Liver (tissue), 9 donors: ENCODE results near the gene SNHG17. TPM values are rescaled to one million over a fixed set of nuclear protein-coding genes. Genes with fewer than 3 reads are reported as not detected.

Source experiments
- DNase-seq: peaks from one replicate; pipeline ENCODE4 v3.0.0-alpha.2; 2017; ENCODE audit warnings: low spot score
- H3K27ac ChIP-seq, 2 donors: one replicate each; pipeline ENCODE4 v1.7.0; 2013; ENCODE audit warnings: inconsistent platforms in 2 of 2, low read length in 2 of 2, control low read depth in 1 of 2, low read depth in 1 of 2, mild to moderate bottlenecking in 1 of 2
- H3K27me3 ChIP-seq, 4 donors: one replicate each; pipeline versions ENCODE4 v1.6.1 to v1.7.0; 2013; ENCODE audit warnings: low read length in 3 of 4, inconsistent platforms in 1 of 4, mild to moderate bottlenecking in 1 of 4, moderate library complexity in 1 of 4; ENCODE audit not compliant: control insufficient read depth in 4 of 4, insufficient read depth in 4 of 4
- H3K36me3 ChIP-seq, 4 donors: one replicate each; pipeline versions ENCODE4 v1.6.1 to v1.7.0; 2013; ENCODE audit warnings: low read length in 3 of 4, mild to moderate bottlenecking in 3 of 4, low read depth in 1 of 4, moderate library complexity in 1 of 4; ENCODE audit not compliant: control insufficient read depth in 4 of 4, insufficient read depth in 3 of 4
- H3K4me1 ChIP-seq, 4 donors: one replicate each; pipeline versions ENCODE4 v1.6.1 to v1.7.0; 2013; ENCODE audit warnings: low read length in 3 of 4, mild to moderate bottlenecking in 3 of 4, moderate library complexity in 1 of 4; ENCODE audit not compliant: control insufficient read depth in 4 of 4, insufficient read depth in 4 of 4
- H3K4me3 ChIP-seq, 3 donors: one replicate each; pipeline versions ENCODE4 v1.6.1 to v1.7.0; 2013; ENCODE audit warnings: low read length in 3 of 3, control low read depth in 1 of 3, low read depth in 1 of 3, mild to moderate bottlenecking in 1 of 3
- H3K9ac ChIP-seq, 2 donors: one replicate each; pipeline ENCODE4 v1.7.0; 2013; ENCODE audit warnings: low read length in 2 of 2, mild to moderate bottlenecking in 2 of 2, moderate library complexity in 2 of 2, control low read depth in 1 of 2, low read depth in 1 of 2
- H3K9me3 ChIP-seq, 4 donors: one replicate each; pipeline versions ENCODE4 v1.6.1 to v1.7.0; 2013; ENCODE audit warnings: low read length in 3 of 4; ENCODE audit not compliant: control insufficient read depth in 4 of 4
- EGR1 ChIP-seq, 2 donors: IDR thresholded peaks; 2 replicates each; pipeline ENCODE4 v1.6.1; 2016 to 2018; ENCODE audit warnings: antibody characterized with exemption in 2 of 2, low read depth in 2 of 2
- FOXA1 ChIP-seq: IDR thresholded peaks from 2 replicates; pipeline ENCODE4 v1.6.1; 2016; ENCODE audit warnings: antibody characterized with exemption
- FOXA2 ChIP-seq: IDR thresholded peaks from 2 replicates; pipeline ENCODE4 v1.6.1; 2016; ENCODE audit warnings: antibody characterized with exemption
- GABPA ChIP-seq, 2 donors: IDR thresholded peaks in 1 of 2; conservative IDR thresholded peaks in 1 of 2; 2 replicates each; pipeline ENCODE4 v1.6.1; 2016; ENCODE audit warnings: antibody characterized with exemption in 2 of 2, mild to moderate bottlenecking in 1 of 2, moderate library complexity in 1 of 2
- HNF4A ChIP-seq, 2 donors: conservative IDR thresholded peaks; 2 replicates each; pipeline ENCODE4 v1.6.1; 2016; ENCODE audit warnings: antibody characterized with exemption in 2 of 2, mild to moderate bottlenecking in 2 of 2
- HNF4G ChIP-seq: IDR thresholded peaks from 2 replicates; pipeline ENCODE4 v1.6.1; 2016; ENCODE audit warnings: antibody characterized with exemption
- JUND ChIP-seq, 2 donors: IDR thresholded peaks; 2 replicates each; pipeline ENCODE4 v1.6.1; 2016; ENCODE audit warnings: antibody characterized with exemption in 2 of 2
- NR2F2 ChIP-seq: IDR thresholded peaks from 2 replicates; pipeline ENCODE4 v1.6.1; 2016; ENCODE audit warnings: antibody characterized with exemption
- RAD21 ChIP-seq, 2 donors: IDR thresholded peaks; 2 replicates each; pipeline ENCODE4 v1.6.1; 2016; ENCODE audit warnings: antibody characterized with exemption in 2 of 2, mild to moderate bottlenecking in 2 of 2
- RXRA ChIP-seq, 2 donors: IDR thresholded peaks; 2 replicates each; pipeline ENCODE4 v1.6.1; 2017 to 2018; ENCODE audit warnings: antibody characterized with exemption in 2 of 2, mild to moderate bottlenecking in 1 of 2
- SP1 ChIP-seq: IDR thresholded peaks from 2 replicates; pipeline ENCODE4 v1.6.1; 2018; ENCODE audit warnings: antibody characterized with exemption, mild to moderate bottlenecking
- TAF1 ChIP-seq: conservative IDR thresholded peaks from 2 replicates; pipeline ENCODE4 v1.6.1; 2016; ENCODE audit warnings: antibody characterized with exemption, mild to moderate bottlenecking
- YY1 ChIP-seq: IDR thresholded peaks from 2 replicates; pipeline ENCODE4 v1.6.1; 2016; ENCODE audit warnings: antibody characterized with exemption, mild to moderate bottlenecking
- WGBS: extraction: QIAGEN DNeasy Blood & Tissue Kit; methylation state at CpG from one replicate; pipeline ENCODE4 v1.1.7; 2013; 5-methylcytosine and 5-hydroxymethylcytosine counted together
- polyA plus RNA-seq, 2 donors: library from polyadenylated mRNA; stranded (reverse) in 1 of 2; unstranded in 1 of 2; fragments of 200-250 nt in 1 of 2; fragments of >200 nt in 1 of 2; fragmentation: Nextera tagmentation in 1 of 2; extraction: Ambion mirVana in 1 of 2; gene quantifications; one replicate each; pipeline versions ENCODE4 v1.2.1 to v1.2.3, GENCODE V29; 2013 to 2015
- total RNA-seq, 2 donors: library from RNA; depleted of rRNA; stranded (reverse); fragments of >200 nt; gene quantifications; one replicate each; pipeline ENCODE4 v1.2.3, GENCODE V29; 2014
- TF ChIP-seq, protein P1 (sequence below): IDR thresholded peaks from 2 replicates; pipeline ENCODE4 v1.6.1; 2016; ENCODE audit warnings: antibody characterized with exemption
- TF ChIP-seq, protein P2 (sequence below): IDR thresholded peaks from 2 replicates; pipeline ENCODE4 v1.6.1; 2016; ENCODE audit warnings: antibody characterized with exemption
- TF ChIP-seq, protein P3 (sequence below): IDR thresholded peaks from 2 replicates; pipeline ENCODE4 v1.6.1; 2016; ENCODE audit warnings: antibody characterized with exemption
- TF ChIP-seq, protein P4 (sequence below): fragments of 150-350 bp; IDR thresholded peaks from 2 replicates; pipeline ENCODE4 v1.5.1; 2017; ENCODE audit warnings: improper control_type of control experiment, low read depth, low read length; ENCODE audit not compliant: missing input control
- TF ChIP-seq, protein P5 (sequence below): IDR thresholded peaks from 2 replicates; pipeline ENCODE4 v1.6.1; 2016; ENCODE audit warnings: antibody characterized with exemption, mild to moderate bottlenecking
- donor health status: healthy.
- donor health status: healthy.
- donor health status: healthy.
- donor health status: healthy.
- donor health status: healthy.

Gene SNHG17
- total and polyA plus RNA-seq, 4 donors, result 6.3 to 24.6 (median 14.0) TPM

DNA sequence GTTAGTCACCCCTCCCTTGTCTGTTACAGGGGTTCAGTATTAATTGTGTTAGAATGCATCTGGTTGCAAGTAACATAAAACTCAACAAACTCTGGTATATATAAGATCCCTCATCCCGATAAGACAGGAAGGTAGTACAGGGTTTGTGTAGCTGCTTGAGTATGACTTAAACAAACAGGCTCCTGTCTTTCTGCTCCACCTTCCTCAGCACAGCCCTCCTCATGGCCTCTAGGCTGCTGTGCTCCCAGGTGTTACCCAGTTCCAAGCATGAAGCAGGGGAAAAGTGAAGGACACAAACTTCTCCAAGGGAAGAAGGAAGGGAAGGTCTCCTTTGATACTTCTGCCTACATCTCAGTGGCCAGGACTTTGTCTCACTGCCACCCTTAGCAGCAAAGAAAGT, 36.1 kb upstream of the SNHG17 start:
- Histone ChIP-seq H3K36me3 (peaks cover 0 to 1% (median 0%) of the 10 kb centered on the region in 4 donors), H3K27ac (no peak overlapping the region), H3K27me3 (no peaks in the 10 kb centered on the region), H3K9me3 (no peaks in the 10 kb centered on the region), H3K4me3 (no peak overlapping the region), H3K9ac (no peak overlapping the region), H3K4me1 (peaks cover 8 to 26% (median 12%) of the 10 kb centered on the region in 4 donors)
- no peak for DNase-seq
- TF ChIP-seq FOXA1 (no peak), SP1 (no peak), FOXA2 (no peak), GABPA (IDR thresholded peaks at IDR 0.05 in 1 of 2, conservative IDR thresholded peaks at IDR 0.05 in 1 of 2) (no peak), NR2F2 (no peak), YY1 (no peak), RXRA (IDR thresholded peaks at IDR 0.05) (no peak), TAF1 (no peak), RAD21 (IDR thresholded peaks at IDR 0.05) (no peak), HNF4G (no peak)
- TF ChIP-seq, protein P1, sequence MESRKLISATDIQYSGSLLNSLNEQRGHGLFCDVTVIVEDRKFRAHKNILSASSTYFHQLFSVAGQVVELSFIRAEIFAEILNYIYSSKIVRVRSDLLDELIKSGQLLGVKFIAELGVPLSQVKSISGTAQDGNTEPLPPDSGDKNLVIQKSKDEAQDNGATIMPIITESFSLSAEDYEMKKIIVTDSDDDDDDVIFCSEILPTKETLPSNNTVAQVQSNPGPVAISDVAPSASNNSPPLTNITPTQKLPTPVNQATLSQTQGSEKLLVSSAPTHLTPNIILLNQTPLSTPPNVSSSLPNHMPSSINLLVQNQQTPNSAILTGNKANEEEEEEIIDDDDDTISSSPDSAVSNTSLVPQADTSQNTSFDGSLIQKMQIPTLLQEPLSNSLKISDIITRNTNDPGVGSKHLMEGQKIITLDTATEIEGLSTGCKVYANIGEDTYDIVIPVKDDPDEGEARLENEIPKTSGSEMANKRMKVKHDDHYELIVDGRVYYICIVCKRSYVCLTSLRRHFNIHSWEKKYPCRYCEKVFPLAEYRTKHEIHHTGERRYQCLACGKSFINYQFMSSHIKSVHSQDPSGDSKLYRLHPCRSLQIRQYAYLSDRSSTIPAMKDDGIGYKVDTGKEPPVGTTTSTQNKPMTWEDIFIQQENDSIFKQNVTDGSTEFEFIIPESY, result no peak
- TF ChIP-seq, protein P2, sequence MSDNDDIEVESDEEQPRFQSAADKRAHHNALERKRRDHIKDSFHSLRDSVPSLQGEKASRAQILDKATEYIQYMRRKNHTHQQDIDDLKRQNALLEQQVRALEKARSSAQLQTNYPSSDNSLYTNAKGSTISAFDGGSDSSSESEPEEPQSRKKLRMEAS, result no peak
- TF ChIP-seq, protein P3, sequence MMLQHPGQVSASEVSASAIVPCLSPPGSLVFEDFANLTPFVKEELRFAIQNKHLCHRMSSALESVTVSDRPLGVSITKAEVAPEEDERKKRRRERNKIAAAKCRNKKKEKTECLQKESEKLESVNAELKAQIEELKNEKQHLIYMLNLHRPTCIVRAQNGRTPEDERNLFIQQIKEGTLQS, result no peak
- TF ChIP-seq, protein P4, sequence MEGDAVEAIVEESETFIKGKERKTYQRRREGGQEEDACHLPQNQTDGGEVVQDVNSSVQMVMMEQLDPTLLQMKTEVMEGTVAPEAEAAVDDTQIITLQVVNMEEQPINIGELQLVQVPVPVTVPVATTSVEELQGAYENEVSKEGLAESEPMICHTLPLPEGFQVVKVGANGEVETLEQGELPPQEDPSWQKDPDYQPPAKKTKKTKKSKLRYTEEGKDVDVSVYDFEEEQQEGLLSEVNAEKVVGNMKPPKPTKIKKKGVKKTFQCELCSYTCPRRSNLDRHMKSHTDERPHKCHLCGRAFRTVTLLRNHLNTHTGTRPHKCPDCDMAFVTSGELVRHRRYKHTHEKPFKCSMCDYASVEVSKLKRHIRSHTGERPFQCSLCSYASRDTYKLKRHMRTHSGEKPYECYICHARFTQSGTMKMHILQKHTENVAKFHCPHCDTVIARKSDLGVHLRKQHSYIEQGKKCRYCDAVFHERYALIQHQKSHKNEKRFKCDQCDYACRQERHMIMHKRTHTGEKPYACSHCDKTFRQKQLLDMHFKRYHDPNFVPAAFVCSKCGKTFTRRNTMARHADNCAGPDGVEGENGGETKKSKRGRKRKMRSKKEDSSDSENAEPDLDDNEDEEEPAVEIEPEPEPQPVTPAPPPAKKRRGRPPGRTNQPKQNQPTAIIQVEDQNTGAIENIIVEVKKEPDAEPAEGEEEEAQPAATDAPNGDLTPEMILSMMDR, result no peak
- WGBS, result 88% methylated on average over 1 of the region's 1 CpG

DNA sequence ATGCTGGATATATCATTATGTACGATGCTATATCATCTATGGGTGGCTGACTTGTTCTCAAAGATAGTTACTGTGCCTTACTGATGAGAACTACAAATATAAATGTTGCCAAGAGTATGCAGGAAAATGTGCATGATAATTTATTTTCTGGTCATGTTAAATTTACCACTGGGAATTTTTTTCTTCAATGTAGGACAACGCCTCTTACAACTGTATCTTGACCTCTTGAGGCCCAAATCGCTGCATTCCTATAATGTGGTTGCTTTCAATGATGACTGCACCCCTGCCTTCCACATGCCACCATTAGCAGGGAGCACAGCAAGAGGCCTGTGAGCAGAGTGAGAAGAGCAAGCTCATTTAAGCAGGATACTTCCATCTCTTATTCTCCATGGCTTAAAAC, 31.9 kb upstream of the SNHG17 start:
- no peak overlapping the region for H3K4me3 ChIP-seq
- no peaks in the 10 kb centered on the region for H3K27me3 ChIP-seq
- TF ChIP-seq, protein P2, result no peak
- TF ChIP-seq HNF4A (conservative IDR thresholded peaks at IDR 0.05) (no peak), RXRA (IDR thresholded peaks at IDR 0.05) (no peak)
- no peaks in the 10 kb centered on the region for H3K9me3 ChIP-seq
- 85% methylated on average over 3 of the region's 3 CpGs for WGBS
- DNase-seq, result no peak
- H3K27ac ChIP-seq, result no peak overlapping the region
- no peaks in the 10 kb centered on the region for H3K36me3 ChIP-seq
- H3K9ac ChIP-seq, result no peak overlapping the region
- peaks cover 0 to 5% (median 0%) of the 10 kb centered on the region in 4 donors for H3K4me1 ChIP-seq

DNA sequence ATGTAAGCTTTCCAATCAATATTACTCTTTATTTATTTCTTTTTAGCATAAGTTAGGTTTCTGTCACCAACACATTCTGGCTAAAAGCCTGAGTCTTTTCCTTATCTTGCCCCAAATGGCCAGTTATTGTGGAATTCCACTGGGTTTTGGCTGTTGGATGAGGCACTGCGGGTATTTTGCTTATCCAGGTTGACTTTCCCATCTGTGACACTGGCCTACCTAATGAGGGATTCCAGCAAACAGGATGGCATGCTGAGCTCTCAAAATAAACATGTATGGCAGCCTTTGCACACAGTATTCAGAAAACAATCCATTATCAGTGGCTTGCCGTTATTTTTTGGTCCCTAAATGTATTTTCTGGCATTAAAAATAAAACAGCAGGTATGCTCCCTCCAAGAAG, 31.0 kb upstream of the SNHG17 start:
- Histone ChIP-seq H3K4me3 (no peak overlapping the region), H3K9me3 (no peaks in the 10 kb centered on the region), H3K27ac (no peak overlapping the region), H3K36me3 (no peaks in the 10 kb centered on the region), H3K4me1 (peaks cover 0 to under 1% (median 0%) of the 10 kb centered on the region in 4 donors), H3K27me3 (no peaks in the 10 kb centered on the region), H3K9ac (no peak overlapping the region)
- DNase-seq, result no peak
- WGBS, result 64% methylated on average over 2 of the region's 2 CpGs
- no peak for TF ChIP-seq YY1
- no peak for TF ChIP-seq HNF4G
- TF ChIP-seq JUND (IDR thresholded peaks at IDR 0.05), result no peak
- TF ChIP-seq NR2F2, result no peak
- TF ChIP-seq HNF4A (conservative IDR thresholded peaks at IDR 0.05), result no peak
- TF ChIP-seq, protein P4, result no peak
- TF ChIP-seq, protein P5, sequence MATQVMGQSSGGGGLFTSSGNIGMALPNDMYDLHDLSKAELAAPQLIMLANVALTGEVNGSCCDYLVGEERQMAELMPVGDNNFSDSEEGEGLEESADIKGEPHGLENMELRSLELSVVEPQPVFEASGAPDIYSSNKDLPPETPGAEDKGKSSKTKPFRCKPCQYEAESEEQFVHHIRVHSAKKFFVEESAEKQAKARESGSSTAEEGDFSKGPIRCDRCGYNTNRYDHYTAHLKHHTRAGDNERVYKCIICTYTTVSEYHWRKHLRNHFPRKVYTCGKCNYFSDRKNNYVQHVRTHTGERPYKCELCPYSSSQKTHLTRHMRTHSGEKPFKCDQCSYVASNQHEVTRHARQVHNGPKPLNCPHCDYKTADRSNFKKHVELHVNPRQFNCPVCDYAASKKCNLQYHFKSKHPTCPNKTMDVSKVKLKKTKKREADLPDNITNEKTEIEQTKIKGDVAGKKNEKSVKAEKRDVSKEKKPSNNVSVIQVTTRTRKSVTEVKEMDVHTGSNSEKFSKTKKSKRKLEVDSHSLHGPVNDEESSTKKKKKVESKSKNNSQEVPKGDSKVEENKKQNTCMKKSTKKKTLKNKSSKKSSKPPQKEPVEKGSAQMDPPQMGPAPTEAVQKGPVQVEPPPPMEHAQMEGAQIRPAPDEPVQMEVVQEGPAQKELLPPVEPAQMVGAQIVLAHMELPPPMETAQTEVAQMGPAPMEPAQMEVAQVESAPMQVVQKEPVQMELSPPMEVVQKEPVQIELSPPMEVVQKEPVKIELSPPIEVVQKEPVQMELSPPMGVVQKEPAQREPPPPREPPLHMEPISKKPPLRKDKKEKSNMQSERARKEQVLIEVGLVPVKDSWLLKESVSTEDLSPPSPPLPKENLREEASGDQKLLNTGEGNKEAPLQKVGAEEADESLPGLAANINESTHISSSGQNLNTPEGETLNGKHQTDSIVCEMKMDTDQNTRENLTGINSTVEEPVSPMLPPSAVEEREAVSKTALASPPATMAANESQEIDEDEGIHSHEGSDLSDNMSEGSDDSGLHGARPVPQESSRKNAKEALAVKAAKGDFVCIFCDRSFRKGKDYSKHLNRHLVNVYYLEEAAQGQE, result no peak
- no peak for TF ChIP-seq RAD21 (IDR thresholded peaks at IDR 0.05)
- no peak for TF ChIP-seq GABPA (IDR thresholded peaks at IDR 0.05 in 1 of 2, conservative IDR thresholded peaks at IDR 0.05 in 1 of 2)
- no peak for TF ChIP-seq EGR1 (IDR thresholded peaks at IDR 0.05; ENCODE audit: low read depth in 2 of 2)
- no peak for TF ChIP-seq TAF1
- no peak for TF ChIP-seq RXRA (IDR thresholded peaks at IDR 0.05)
